Glomerular visceral epithelial cell (primary cell): ENCODE data around the gene KIAA1671.
"Not testable (repeated sequence)": the region's sequence is repeated elsewhere in the genome, so short reads cannot be mapped to it uniquely, and the experiment has no call there.

Experiments used
- DNase-seq: peaks from one replicate; pipeline ENCODE4 v3.0.0-alpha.2; 2016; ENCODE audit errors: extremely low spot score

KIAA1671 gene

DNA sequence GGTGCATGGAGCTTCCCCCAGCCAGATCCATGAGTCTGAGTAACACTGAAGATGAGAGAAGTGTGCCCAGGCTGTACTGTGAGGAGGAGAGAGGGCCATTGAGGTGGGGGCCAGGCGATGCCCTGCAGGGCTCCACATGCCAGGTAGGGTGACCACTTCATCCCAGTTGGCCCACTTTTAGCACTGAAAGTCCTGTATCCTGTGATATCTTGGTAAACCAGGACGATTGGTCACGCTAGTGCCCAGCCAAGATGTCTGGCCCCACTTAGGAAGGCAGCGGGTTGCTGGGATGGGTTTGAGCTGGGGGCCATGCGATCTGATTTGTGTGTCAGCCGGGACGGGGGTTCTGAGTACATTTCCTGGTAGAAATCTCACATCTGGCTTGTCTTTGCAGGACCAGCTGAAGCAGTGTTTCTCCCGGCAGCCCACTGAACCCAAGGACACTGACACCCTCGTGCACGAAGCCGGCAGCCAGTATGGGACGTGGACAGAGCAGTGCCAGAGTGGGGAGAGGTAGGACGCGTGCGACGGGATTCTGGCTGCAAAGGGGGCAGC, 218.0 kb downstream of the KIAA1671 start:
- DNase-seq = no peak

GRCh38 chr22:25172153-25172552, 219.6 kb downstream of the KIAA1671 start:
- DNase-seq = no peak

DNA sequence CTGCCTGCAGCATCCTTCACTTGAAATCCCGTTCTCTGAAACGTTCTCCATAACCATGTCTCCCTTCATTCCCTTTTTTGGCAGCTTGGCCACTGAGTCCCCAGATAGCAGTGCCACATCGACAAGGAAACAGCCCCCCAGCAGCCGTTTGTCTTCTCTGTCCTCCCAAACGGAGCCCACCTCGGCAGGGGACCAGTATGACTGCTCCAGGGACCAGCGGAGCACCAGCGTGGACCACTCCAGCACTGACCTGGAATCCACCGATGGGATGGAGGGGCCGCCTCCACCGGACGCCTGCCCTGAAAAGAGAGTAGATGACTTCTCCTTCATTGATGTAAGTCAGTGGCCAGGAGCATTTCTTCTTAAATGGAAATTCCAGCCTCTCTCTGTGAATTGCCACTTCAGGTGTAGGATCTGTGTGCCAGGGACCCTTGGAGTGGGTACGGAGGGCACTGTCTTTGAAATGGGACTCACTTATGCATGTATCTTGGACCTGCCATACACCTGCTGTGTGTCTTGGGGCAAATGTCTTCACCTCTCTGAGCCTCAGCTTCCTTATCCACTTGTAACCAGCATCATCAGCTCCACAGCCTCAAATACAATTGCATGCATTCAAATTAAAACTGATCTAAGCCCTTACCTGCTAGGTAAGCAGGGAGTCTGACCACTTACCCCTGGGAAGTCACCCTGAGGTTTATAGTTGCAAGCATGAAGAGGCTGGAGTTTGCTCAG, 221.8 kb downstream of the KIAA1671 start:
- DNase-seq = no peak

- DNase-seq = no peak
These were observed 222.4 kb downstream of the KIAA1671 start for GRCh38 chr22:25174888-25175411.

GRCh38 chr22:25176175-25176574, 223.7 kb downstream of the KIAA1671 start:
- DNase-seq = no peak

DNA sequence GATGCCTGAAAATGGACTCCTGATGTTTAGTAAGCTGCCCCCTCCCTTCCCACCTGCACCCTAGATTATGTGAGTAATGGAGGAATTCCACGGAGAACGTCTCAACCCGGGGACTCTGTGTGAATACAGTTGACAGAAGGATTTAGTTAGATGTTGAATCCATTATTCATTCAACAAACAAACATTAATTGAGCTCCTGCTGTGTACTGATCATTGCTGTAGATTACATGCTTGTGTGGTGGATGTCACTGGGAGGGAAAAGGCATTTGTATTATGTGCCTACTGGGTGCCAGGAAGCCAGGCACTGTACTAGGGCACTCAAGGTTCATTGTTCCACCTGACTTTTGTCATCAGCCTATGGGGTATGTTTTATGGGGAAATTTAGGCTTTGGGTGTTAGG, 224.3 kb downstream of the KIAA1671 start:
- no peak for DNase-seq

- DNase-seq = no peak
These were observed 224.7 kb downstream of the KIAA1671 start for GRCh38 chr22:25177226-25177625.

GRCh38 chr22:25177895-25178294, 225.4 kb downstream of the KIAA1671 start:
- DNase-seq = no peak

DNA sequence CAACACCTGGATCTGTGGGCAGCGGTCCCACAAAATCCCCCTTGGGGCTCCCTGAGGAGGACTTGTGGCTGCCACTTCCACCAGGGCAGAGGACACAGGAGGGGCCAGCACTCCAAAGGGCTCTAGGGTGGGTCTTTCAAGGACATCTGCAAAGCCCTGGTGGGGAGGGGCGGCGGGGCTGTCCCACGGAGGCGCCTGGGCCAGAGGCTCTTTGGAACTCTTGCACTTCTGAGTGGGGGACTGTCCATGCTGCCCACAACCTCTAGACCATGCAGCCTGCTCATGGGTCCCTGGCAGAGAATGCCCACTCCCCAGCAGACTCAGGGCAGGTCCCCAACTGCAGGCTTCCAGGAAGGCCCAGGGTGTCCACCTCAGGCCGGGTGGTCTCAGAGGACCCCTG, 225.8 kb downstream of the KIAA1671 start:
- DNase-seq = not testable (repeated sequence)

- DNase-seq = not testable (repeated sequence)
These were observed 226.5 kb downstream of the KIAA1671 start for GRCh38 chr22:25178869-25179631.

- DNase-seq = no peak
These were observed 229.9 kb downstream of the KIAA1671 start for GRCh38 chr22:25182131-25183110.

GRCh38 chr22:25183949-25184619, 231.6 kb downstream of the KIAA1671 start:
- DNase-seq = no peak

DNA sequence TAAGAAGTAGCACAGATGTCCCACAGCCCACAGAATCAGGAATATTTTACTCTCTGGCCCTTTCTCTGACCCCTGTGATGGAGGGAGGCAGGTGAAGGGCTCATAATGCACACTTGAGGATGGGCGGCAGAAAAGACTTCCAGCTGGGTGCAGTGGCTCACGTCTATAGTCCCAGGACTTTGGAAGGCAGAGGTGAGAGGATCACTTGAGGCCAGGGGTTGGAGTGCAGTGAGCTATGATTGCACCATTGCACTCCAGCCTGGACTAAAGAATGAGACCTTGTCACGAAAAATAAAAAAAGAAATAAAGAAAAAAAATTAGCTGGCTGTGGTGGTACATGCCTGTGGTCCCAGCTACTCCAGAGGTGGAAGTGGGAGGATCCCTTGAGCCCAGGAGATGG, 233.6 kb downstream of the KIAA1671 start:
- no peak for DNase-seq

GRCh38 chr22:25187469-25187868, 235.0 kb downstream of the KIAA1671 start:
- DNase-seq = no peak

GRCh38 chr22:25192406-25192805, 239.9 kb downstream of the KIAA1671 start:
- no peak for DNase-seq

GRCh38 chr22:25193130-25193529, 240.6 kb downstream of the KIAA1671 start:
- DNase-seq = no peak

DNA sequence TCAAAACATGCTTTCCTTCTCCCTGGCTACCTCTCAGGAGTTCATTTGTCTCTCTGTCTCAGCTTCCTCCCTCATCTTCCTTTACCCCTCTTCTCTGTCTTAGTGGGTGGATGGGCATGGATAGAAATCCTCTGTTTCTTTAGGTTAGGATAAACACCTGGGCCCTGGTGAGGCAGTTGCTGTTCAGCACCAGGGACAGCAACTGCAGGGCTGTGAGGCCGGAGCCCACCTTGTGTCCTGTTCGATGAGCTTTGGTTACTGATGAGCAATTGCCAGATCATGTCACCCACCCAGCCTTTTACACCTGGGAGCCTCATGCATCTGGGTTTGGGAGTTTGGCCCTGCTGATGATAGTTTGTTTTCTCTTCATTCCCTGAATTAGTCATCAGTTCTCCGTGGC, 241.0 kb downstream of the KIAA1671 start:
- DNase-seq = no peak

GRCh38 chr22:25196326-25196725, 243.8 kb downstream of the KIAA1671 start:
- DNase-seq = no peak

- no peak for DNase-seq
These were observed 244.8 kb downstream of the KIAA1671 start for GRCh38 chr22:25197340-25197739.

DNA sequence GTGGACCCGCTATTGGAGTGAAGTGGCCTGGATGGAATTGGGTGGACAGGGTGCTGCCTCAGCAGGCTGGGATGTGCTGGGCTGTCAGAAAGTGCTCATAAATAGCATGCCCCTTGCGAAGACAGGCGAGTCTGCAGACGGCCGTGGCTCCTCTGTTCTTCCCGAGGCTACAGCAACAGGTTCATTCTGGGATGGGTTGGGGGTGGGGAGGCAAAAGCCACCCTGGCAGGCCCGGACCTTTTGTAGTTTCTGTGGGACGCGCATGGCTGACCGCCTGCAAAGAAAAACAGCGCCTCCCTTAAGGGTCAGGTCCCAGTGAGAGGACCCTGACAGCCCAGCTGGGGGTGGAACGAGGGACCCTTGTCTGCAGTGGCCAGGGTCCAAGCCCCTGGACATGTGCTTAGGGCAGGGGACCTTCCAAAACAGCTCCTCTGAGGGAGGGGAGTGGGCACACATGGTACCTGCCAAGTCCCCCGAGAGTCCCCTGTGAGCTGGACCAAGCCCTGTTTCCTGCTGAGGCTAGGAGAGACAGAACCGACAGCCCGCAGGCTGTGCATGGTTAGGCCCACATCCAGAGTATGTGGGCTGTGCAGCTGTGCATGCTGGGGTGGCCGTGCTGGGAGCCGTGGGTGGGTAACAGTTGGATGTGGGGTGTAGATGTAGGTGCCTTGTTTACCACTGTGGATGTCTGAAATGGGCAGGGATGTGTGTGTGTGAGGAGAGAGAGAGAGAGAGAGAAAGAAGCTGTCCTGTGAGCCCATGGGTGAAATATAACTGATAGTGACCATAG, 247.4 kb downstream of the KIAA1671 start, which contains the start of gene CRYBB3:
CRYBB3 (plus strand) TSS at position 128 of the 790 bp plus-strand sequence. CDS start 1,539 bp downstream, outside the sequence.
- no peak for DNase-seq
